ENCODE measurements around the gene WNT1.

Gene WNT1

GRCh38 chr12:49024543-49024942, 46.4 kb downstream of the WNT1 start:
- TF ChIP-seq CTCF (IDR thresholded peaks at IDR 0.05; ENCODE audit: low read depth, low read length), result no peak
- H3K4me3 ChIP-seq (ENCODE audit: low read depth, low read length), result no peak overlapping the region
- in situ Hi-C loops (cut with HindIII; ENCODE audit: low sequenced_read_pairs), result no loop called here
- DNase-seq (ENCODE audit: low read depth, low spot score), result no peak

- in situ Hi-C loops (cut with HindIII; ENCODE audit: low sequenced_read_pairs), result no loop called here
- no peak overlapping the region for H3K4me3 ChIP-seq (ENCODE audit: low read depth, low read length)
- no peak for TF ChIP-seq CTCF (IDR thresholded peaks at IDR 0.05; ENCODE audit: low read depth, low read length)
- DNase-seq (ENCODE audit: low read depth, low spot score), result no peak
These were observed 47.3 kb downstream of the WNT1 start for GRCh38 chr12:49025463-49025862.

- H3K4me3 ChIP-seq (ENCODE audit: low read depth, low read length), result no peak overlapping the region
- TF ChIP-seq CTCF (IDR thresholded peaks at IDR 0.05; ENCODE audit: low read depth, low read length), result no peak
- in situ Hi-C loops (cut with HindIII; ENCODE audit: low sequenced_read_pairs), result no loop called here
- DNase-seq (ENCODE audit: low read depth, low spot score), result no peak
These were observed 48.0 kb downstream of the WNT1 start for GRCh38 chr12:49026101-49026500.

GRCh38 chr12:49026678-49027480, 48.8 kb downstream of the WNT1 start:
- no peak for DNase-seq (ENCODE audit: low read depth, low spot score)
- in situ Hi-C loops (cut with HindIII; ENCODE audit: low sequenced_read_pairs), result no loop called here
- no peak for TF ChIP-seq CTCF (IDR thresholded peaks at IDR 0.05; ENCODE audit: low read depth, low read length)
- H3K4me3 ChIP-seq (ENCODE audit: low read depth, low read length), result no peak overlapping the region

GRCh38 chr12:49027846-49028555, 49.9 kb downstream of the WNT1 start:
- in situ Hi-C loops (cut with HindIII; ENCODE audit: low sequenced_read_pairs), result no loop called here
- no peak for DNase-seq (ENCODE audit: low read depth, low spot score)
- H3K4me3 ChIP-seq (ENCODE audit: low read depth, low read length), result no peak overlapping the region
- TF ChIP-seq CTCF (IDR thresholded peaks at IDR 0.05; ENCODE audit: low read depth, low read length), result no peak

GRCh38 chr12:49028666-49029275, 50.6 kb downstream of the WNT1 start:
- TF ChIP-seq CTCF (IDR thresholded peaks at IDR 0.05; ENCODE audit: low read depth, low read length), result no peak
- in situ Hi-C loops (cut with HindIII; ENCODE audit: low sequenced_read_pairs), result no loop called here

More at GRCh38 chr12:49028666-49029275, 50.6 kb downstream of the WNT1 start:
- H3K4me3 ChIP-seq (ENCODE audit: low read depth, low read length), result no peak overlapping the region
- DNase-seq (ENCODE audit: low read depth, low spot score), result no peak
